Stimulated activated CD4-positive, alpha-beta T cell treated with anti-CD3 and anti-CD28 coated beads, Interleukin-2, amount 100 ng/mL, for 24 hours (primary cell): ENCODE results near the gene TMEM145.
A peak's percentile ranks its signal among the peaks of the same experiment; 100 is the strongest.

Experiments
- DNase-seq, 2 donors: peaks; one replicate each; pipeline ENCODE4 v3.0.0-alpha.2; 2020

Gene TMEM145

DNA sequence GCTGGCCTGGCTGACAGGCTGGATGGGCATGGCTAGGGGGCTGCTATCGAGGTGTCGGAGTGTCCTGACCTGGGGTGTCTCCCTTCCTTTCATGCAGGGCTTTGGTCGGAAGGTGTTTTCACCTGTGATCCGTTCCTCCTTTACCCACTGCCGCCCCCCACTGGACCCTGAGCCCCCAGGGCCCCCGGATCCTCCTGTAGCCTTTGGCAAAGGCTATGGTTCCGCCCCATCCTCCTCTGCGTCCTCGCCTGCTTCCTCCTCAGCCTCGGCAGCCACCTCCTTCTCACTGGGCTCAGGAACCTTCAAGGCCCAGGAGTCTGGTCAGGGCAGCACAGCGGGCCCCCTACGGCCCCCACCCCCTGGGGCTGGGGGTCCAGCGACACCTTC lies 23.0 kb upstream of the TMEM145 start:
- DNase-seq: no peak

DNA sequence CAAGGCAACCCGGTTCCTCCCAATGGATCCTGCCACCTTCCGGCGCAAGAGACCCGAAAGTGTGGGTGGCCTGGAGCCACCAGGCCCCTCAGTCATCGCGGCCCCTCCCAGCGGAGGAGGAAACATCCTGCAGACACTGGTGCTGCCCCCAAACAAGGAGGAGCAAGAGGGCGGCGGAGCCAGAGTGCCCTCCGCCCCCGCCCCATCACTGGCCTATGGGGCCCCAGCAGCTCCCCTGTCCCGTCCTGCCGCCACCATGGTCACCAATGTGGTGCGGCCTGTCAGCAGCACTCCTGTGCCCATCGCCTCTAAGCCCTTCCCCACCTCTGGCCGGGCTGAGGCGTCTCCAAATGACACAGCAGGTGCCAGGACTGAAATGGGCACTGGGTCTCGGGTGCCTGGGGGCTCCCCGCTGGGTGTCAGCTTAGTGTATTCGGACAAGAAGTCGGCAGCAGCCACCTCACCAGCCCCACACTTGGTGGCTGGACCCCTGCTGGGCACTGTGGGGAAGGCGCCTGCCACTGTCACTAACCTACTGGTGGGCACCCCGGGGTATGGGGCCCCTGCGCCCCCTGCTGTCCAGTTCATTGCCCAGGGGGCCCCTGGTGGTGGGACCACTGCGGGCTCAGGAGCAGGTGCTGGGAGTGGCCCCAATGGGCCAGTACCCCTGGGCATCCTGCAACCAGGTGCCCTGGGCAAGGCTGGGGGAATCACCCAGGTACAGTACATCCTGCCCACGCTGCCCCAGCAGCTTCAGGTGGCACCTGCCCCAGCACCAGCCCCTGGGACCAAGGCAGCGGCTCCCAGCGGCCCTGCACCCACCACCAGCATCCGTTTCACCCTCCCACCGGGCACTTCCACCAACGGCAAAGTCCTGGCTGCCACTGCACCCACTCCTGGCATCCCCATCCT lies 22.3 kb upstream of the TMEM145 start:
- peak; percentile 60 to 66 for DNase-seq

DNA sequence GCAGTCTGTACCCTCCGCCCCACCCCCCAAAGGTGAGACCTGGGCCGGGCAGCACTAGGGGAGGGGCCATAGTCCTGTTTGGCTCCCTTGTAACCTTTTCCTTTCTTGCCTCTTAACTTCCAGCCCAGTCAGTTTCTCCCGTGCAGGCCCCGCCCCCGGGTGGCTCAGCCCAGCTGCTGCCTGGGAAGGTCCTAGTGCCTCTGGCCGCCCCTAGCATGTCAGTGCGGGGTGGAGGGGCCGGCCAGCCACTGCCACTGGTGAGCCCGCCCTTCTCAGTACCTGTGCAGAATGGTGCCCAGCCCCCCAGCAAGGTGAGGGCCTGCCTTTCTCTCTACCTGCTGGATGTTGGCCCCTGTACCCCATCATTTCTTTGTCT lies 21.7 kb upstream of the TMEM145 start:
- no peak for DNase-seq

DNA sequence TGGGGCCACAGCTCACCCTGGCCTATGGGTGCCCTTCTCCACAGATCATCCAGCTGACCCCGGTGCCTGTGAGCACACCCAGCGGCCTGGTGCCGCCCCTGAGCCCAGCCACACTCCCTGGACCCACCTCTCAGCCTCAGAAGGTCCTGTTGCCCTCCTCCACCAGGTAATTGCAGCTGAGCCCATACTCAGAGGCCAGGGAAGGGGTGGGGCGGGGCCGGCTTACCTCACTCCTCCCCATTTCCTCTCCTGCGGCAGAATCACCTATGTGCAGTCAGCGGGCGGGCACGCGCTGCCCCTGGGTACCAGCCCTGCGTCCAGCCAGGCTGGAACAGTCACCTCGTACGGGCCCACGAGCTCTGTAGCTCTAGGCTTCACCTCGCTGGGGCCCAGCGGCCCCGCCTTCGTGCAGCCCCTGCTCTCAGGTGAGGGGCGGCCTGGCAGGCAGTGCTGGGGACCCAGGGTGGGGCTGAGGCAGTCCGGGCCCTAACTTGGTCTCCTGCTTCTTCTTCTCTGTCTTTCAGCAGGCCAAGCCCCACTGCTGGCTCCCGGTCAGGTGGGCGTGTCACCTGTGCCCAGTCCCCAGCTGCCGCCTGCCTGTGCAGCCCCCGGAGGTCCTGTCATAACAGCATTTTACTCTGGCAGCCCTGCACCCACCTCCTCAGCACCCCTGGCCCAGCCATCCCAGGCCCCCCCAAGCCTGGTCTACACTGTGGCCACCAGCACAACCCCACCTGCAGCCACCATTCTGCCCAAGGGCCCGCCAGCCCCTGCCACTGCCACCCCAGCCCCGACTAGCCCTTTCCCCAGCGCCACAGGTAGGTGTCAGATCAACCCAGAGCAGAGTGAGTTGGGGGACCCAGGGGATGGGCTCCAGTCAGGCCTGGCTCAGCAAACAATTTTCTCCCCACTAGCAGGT lies 20.8 kb upstream of the TMEM145 start:
- no peak for DNase-seq

DNA sequence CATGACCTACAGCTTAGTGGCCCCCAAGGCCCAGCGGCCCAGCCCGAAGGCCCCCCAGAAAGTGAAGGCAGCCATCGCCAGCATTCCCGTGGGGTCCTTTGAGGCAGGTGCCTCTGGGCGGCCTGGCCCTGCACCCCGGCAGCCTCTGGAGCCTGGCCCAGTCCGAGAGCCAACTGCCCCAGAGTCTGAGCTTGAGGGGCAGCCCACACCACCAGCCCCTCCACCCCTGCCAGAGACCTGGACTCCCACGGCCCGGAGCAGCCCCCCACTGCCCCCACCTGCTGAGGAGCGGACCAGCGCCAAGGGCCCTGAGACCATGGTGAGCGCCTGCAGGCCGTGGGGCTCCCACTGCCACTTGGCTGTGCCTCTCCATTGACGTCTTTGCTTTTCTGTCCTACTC lies 20.1 kb upstream of the TMEM145 start:
- no peak for DNase-seq

DNA sequence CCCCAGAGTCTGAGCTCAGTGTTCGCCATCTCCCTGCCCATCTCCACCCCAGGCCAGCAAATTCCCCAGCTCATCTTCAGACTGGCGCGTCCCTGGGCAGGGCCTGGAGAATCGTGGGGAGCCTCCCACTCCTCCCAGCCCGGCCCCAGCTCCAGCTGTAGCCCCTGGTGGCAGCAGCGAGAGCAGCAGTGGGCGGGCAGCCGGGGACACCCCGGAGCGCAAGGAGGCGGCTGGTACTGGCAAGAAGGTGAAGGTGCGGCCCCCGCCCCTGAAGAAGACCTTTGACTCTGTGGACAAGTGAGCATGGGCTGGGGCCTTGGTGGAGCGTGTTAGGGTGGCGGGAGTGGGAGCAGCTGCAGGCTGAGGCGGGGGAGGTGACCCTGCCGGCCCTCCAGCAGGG lies 19.6 kb upstream of the TMEM145 start:
- DNase-seq: no peak

DNA sequence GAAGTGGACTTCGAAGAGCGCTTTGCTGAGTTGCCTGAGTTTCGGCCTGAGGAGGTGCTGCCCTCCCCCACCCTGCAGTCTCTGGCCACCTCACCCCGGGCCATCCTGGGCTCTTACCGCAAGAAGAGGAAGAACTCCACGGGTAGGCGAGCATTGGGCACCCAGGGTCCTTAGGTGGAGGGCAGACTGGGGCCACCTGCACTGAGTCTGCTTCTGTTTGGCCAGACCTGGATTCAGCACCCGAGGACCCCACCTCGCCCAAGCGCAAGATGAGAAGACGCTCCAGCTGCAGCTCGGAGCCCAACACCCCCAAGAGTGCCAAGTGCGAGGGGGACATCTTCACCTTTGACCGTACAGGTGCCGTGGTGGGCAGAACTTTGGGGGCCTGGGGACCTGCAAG lies 19.2 kb upstream of the TMEM145 start:
- no peak for DNase-seq

DNA sequence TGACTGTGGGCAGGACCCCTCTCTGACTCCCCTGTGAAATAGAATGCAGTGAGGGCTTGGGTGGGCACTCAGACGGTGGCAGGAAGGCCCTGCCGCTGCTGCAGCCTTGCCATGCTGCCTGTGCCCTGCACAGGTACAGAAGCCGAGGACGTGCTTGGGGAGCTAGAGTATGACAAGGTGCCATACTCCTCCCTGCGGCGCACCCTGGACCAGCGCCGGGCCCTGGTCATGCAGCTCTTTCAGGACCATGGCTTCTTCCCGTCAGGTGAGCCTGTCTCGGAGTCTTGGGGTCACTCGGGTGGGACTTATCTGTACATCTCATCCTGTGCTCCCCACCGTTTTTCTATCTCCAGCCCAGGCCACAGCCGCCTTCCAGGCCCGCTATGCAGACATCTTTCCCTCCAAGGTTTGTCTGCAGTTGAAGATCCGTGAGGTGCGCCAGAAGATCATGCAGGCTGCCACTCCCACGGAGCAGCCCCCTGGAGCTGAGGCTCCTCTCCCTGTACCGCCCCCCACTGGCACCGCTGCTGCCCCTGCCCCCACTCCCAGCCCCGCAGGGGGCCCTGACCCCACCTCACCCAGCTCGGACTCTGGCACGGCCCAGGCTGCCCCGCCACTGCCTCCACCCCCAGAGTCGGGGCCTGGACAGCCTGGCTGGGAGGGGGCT lies 18.5 kb upstream of the TMEM145 start:
- no peak for DNase-seq

DNA sequence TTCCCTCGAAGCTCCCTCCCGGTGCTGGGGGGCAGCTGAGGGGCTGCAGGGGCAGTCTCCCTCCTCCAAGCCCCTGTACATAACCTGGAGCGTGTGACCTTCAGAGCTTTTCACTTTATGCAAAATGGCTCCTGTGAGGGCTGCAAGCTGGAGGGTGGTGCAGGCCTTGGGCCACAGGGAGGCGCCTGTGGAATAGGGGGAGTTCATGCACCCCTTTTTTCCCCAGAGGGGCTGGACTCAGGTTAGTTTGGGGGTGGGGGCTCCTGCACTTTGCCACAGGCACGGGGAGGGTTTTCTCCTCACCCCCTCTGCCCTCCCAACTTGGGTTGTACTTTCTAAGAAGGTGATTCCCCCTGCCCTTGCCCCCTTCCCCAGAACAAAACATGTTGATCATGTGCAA lies 17.8 kb upstream of the TMEM145 start:
- no peak for DNase-seq

DNA sequence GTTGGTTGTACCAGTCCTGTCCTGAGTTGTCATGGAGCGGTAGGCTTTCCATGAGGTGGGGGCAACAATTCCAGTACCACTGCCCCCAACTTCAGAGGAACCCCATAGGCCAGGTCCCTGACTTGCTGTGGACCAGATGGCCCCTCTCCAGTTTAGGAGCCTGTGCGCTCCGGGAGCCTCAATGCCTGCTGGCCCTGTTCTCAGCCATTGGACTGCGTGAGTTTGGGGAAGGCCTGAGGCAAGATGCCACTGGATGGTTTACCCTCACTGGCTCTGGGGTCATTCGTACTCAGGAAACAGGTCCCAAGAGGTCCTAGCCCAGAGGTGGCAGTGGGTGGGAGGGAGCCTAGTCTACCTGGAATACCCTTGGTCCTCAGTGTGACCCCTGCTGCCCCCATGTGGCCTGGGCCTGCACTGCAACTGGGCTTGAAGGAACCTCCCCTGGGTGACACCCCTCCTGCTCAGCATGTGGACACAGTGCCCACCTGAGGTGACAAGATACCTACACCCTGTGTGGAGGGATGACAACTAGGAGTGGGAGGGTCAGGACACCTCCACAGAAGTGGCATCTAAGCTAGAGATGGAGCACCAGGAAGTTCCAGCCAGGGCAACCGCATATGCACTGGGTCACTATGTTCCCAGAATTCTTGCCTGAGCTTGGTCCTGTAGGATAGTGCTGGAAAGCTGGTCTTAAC lies 17.1 kb upstream of the TMEM145 start:
- peak; percentile 94 to 96 for DNase-seq

DNA sequence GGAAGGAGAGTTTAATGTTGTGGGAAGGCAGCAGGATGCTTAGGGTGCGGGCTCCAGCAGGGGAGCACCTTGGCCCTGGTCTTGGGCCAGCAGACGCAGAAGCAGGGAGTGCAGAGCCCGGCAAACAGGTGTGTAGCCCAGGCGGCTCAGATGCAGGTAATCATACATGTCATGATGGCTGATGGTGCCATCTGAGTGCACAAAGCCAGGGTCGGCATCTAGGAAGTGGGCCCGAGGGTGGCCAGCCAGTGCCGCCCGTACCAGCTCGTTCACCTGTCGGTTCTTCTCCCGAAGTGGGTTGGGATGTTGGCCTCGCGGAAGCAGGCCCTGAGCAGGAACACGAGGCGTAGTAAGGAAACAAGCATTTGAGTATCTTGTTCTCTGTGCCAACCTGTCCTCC lies 16.1 kb upstream of the TMEM145 start:
- DNase-seq: no peak

DNA sequence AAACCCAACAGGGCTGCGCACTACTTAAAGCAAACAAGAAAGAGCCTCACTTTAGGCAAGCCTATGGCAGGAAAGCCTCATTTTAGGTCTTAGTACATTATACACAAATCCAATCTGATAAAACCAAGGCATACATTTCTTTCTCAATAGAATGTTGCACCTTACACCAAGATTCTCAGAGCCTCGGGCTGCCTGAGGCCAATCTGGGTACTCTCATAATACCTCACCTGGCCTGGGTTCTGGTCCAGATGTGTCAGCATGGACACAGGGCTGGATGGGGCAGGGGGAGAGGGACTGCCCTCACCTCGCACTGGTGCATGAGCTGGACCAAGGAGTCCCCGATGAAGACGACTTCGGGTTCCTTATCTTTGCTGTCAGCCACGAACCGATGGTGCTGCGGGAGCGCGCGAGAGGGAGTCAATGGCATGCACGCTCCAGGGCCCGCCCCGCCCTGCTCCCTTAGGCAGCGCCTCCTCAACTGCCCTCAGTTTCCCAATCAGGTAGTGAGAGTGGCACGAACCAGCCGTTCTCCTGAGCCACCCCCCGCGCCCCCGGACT lies 11.4 kb upstream of the TMEM145 start, which contains the start of gene PRR19:
PRR19 (plus strand) TSS at position 487 of the 558 bp plus-strand sequence. CDS start 7,453 bp downstream, outside the sequence.
- DNase-seq: peak; percentile 41 to 48

DNA sequence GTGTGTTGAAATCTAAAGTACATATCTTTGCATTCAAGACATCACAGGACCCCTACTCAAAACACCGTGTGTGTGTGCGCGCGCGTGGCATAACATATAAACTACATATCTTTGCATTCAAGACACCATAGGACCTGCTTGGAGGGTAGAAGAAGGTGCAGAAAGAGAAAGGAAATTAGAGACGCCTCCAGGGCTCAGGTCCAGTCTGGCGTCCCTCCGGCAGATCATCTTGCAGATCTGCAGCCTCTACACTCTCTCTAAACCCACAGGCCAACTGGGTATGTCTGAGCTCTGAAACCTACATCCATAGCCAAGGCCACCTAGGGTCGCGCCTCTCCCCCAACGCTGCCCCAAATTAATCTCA lies 10.0 kb upstream of the TMEM145 start:
- DNase-seq: no peak

DNA sequence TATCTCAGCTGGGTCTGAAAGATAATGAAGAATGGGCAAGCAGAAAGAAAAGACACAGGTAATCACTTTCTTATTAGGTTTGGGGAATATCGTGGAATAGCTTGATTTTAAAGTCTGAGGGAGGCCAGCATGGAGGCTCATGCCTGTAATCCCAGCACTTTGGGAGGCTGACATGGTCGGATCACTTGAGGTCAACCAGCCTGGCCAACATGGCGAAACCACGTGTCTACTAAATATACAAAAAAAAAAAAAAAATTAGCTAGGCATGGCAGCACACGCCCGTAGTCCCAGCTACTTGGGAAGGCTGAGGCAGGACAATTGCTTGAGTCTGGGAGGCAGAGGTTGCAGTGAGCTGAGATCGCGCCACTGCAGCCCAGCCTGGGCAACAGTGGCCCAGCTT lies 9.2 kb upstream of the TMEM145 start:
- no peak for DNase-seq

DNA sequence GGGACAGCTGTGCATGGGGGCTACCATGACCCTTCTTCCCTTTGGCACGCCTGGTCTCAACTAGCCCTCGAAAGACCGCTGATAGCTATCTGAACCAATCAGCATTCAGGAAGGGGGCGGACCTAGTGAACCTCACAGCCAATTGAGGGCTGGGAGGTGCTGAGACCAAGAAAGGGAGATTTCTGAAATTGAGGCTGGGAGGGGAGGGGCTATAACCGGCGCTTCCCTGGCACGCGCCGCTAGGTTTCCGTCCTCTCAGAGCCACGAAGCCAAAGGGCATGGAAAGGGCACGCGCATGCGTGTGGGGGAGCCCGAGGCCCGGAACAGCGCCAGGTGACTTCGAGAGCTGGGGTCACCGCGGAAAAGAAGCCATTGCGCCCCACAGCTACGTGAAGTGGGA lies 6.5 kb upstream of the TMEM145 start:
- DNase-seq: no peak

DNA sequence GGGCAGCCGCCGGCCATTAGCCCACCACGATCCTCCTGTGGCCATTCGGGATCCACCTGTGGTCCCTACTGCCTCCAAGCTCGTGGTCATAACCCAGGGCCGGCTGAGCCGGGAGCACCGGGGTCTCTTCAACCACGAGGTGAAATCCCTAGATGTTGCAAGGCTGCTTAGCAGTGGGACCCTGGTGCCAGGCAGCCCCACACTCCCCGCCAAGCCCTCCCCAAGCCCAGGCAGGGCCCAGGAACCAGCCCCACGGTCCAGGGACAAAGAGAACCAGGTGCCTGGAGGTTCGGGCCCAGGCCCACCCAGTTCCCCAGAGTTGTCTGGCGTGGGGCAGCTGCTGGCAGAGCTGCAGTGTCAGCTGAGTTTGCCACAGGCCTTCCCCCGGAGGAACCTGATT lies 3.4 kb upstream of the TMEM145 start:
- no peak for DNase-seq

DNA sequence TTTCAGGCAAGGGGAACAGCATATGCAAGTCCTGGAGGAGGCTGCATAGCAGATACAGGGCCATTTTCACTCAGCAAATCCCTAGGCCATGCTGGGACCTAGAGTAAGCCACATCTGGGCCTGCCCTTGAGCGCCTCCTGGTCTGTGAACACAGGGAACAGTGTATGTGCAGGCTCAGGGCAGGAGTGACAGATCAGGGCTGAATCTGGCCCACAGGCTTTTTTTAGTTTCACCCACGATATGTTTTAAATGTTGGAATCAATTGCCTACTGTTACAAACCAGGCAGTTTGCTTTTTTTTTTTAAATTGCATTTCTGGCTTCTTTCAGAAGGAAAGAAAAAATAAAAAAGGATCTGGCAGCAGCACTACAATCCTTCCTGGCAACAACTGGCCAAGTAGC lies 1.5 kb upstream of the TMEM145 start:
- DNase-seq: no peak

DNA sequence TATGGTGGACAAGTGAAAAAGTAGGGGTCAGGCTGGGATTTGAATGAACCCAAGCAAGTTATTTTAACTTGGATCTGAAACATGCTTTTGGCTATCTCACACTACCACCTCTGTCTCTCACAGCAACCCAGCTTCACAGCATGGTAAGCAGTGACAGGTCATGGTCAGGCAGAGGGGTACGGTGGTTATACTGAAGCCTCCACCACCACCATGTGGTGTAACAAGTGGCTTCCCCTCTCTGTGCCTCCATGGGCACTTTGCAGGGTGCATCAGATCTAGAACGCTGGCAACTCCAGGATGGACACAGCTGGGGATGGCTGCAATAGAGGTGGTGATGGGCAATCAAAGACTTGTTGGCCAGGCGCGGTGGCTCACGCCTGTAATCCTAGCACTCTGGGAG lies 739 bp upstream of the TMEM145 start:
- no peak for DNase-seq

DNA sequence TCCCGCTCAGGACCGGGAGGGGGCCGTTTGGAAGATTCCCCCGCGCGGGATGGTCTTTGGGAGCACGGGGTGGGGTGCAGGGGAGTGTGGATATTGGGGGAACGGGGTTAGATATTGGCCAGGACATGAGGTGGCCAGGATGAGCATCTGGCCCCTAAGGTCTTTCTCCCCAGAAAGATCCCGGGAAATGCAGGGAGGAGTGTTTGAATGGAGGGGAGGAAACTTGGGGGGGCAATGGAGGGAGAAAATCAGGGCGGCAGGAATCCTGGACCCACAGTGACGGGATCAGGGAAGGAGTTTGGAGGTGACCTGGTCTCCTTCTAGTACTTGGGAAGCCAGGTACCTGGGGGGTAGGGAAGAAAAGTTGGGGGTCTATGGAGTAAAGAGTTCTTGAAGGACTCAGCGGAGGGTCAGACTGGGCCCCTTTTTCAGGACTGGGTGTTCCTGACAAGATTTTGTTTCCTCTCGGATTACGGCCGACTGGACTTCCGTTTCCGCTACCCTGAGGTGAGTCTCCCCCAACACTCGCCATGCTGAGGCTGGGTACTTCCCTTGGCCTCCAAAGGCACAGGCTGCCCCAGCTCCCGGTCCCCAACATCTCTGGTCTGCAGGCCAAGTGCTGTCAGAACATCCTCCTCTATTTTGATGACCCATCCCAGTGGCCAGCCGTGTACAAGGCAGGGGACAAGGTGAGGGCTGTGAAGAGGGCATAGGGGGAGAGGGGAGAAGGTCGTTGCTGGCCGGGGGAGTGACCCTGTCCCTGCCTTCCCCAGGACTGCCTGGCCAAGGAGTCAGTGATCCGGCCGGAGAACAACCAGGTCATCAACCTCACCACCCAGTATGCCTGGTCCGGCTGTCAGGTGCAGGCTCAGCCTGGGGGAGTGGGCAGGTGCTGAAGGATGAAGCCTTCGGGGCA lies 989 bp downstream of the TMEM145 start:
- no peak for DNase-seq

DNA sequence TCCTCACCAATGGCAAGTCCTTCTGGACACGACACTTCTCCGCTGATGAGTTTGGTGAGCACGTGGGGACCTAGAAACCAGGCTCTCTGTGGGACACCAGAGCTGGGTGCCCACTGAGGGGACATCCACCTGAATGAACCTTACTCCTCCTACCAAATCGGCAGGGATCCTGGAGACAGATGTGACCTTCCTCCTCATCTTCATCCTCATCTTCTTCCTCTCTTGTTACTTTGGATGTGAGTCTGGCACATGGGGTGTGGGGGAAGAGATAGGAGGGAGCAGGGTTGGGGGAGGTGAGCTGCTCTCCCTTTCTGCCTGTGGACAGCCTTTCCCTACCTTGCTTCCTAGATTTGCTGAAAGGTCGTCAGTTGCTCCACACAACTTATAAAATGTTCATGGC lies 1.9 kb downstream of the TMEM145 start:
- no peak for DNase-seq
